H54 (cell line): ENCODE data around the gene EVX1.

Experiments used
- DNase-seq: peaks from one replicate; pipeline ENCODE4 v3.0.0; 2011; ENCODE audit warnings: low spot score, mixed read lengths; ENCODE audit not compliant: insufficient read length
- FAIRE-seq: peaks from 3 replicates; lab custom pipeline; 2011; peaks lifted over from hg19 to GRCh38; lab: Jason Lieb, UNC
- POLR2A ChIP-seq: IDR thresholded peaks from 2 replicates; pipeline ENCODE4 v1.6.1; 2011; ENCODE audit warnings: low read depth, mild to moderate bottlenecking, low read length

EVX1 gene

GRCh38 chr7:27271384-27271783 lies 28.8 kb downstream of the EVX1 start:
- DNase-seq (no peak), FAIRE-seq (no peak)
- TF ChIP-seq POLR2A, result no peak

- FAIRE-seq, result peak; percentile 94
- DNase-seq, result peak; percentile 88
- TF ChIP-seq POLR2A, result no peak
These were observed 35.0 kb downstream of the EVX1 start for GRCh38 chr7:27277628-27278027.

GRCh38 chr7:27283558-27283957 lies 41.0 kb downstream of the EVX1 start:
- DNase-seq (no peak), FAIRE-seq (no peak)
- no peak for TF ChIP-seq POLR2A

GRCh38 chr7:27295236-27295635 lies 52.6 kb downstream of the EVX1 start:
- FAIRE-seq (no peak), DNase-seq (no peak)
- TF ChIP-seq POLR2A, result no peak

- no peak for DNase-seq
- FAIRE-seq, result no peak
- TF ChIP-seq POLR2A, result no peak
These were observed 54.8 kb downstream of the EVX1 start for GRCh38 chr7:27297356-27297755.
